ENCODE data around the gene PPP1R27. TPM values are rescaled to one million over a fixed set of nuclear protein-coding genes. Genes with fewer than 3 reads are reported as not detected.

Gene PPP1R27
- total and polyA plus RNA-seq, 9 of the 15 experiments (the other 6 are each of a cell fraction or from before 2014, with no cell fraction given) = 0.29 to 6.9 (median 1.5) TPM; not detected in 2

- Histone ChIP-seq H3K9me3 (replicated peaks; ENCODE audit: control insufficient read depth, insufficient read depth, low read depth, low read length) (no peaks in the 10 kb centered on the region), H4K20me1 (replicated peaks; ENCODE audit: control insufficient read depth, insufficient read depth, low read length) (no peaks in the 10 kb centered on the region), H3K79me2 (ENCODE audit: control insufficient read depth, insufficient read depth, low read length) (no peaks in the 10 kb centered on the region), H3K4me2 (ENCODE audit: insufficient read depth, low read length) (no peak overlapping the region), H3K9me1 (ENCODE audit: control insufficient read depth, insufficient read depth, low read length) (no peaks in the 10 kb centered on the region), H3K27ac (ENCODE audit: extremely low read depth, low read depth, low read length) (peak overlapping the region; percentile 84; the same call in 1 of the 3 replicates), H3K9ac (ENCODE audit: insufficient read depth in 1 of 2, low read depth in 2 of 2, low read length in 2 of 2) (peak overlapping the region in 1 of 2 experiments; percentile 93; a peak in 2 of 4 replicates), H3K36me3 (ENCODE audit: control insufficient read depth, insufficient read depth, low read length) (no peaks in the 10 kb centered on the region), H3K4me3 (no peak overlapping the region), H3K4me1 (replicated peaks in 1 of 2; ENCODE audit: control insufficient read depth in 2 of 2, insufficient read depth in 2 of 2, low read length in 2 of 2) (peaks cover 17 to 68% of the 10 kb centered on the region in 2 experiments), H2AFZ (ENCODE audit: low read depth, low read length) (no peak overlapping the region), H3K27me3 (ENCODE audit: control insufficient read depth in 2 of 2, insufficient read depth in 2 of 2, low read length in 2 of 2) (no peaks in the 10 kb centered on the region)
- ATAC-seq (no peak), DNase-seq (ENCODE audit: extremely low read depth in 1 of 4, low spot score in 3 of 4) (no peak), FAIRE-seq (no peak)
- BruUV-seq (replicated peaks) = no TSS peak
- intact Hi-C loops (cut with micrococcal nuclease) (loop anchor here (5.0 kb wide), 1 partner anchor 39 kb away; the partner anchor contains the start of gene P4HB), in situ Hi-C loops (cut with MboI) (no loop called here)
- 94% methylated on average over 13 of the region's 30 CpGs for WGBS (ENCODE audit: insufficient coverage, low coverage, missing lambda C conversion rate)
- TF ChIP-seq TBL1XR1 (IDR thresholded peaks at IDR 0.05; ENCODE audit: low read length in 2 of 2) = no peak
- 0 out of 2 replicates have a peak, but pooled peaks have one; percentile 8 for TF ChIP-seq POLR2G (IDR thresholded peaks at IDR 0.05; ENCODE audit: low read depth, low read length)
- ChIA-PET CTCF (ENCODE audit: low intra/inter-chr PET ratio) (no interaction called here), POLR2A (interaction anchor here (1.0 kb wide), 1 partner anchor 11 kb away, joined by 4 read pairs; the partner anchor contains the start of gene MCRIP1)
Measured at GRCh38 chr17:81822996-81823819, 11.6 kb downstream of the PPP1R27 start.

- H3K9me3 ChIP-seq (replicated peaks; ENCODE audit: control insufficient read depth, insufficient read depth, low read depth, low read length) = no peaks in the 10 kb centered on the region
- TF ChIP-seq SRF (CRISPR knock-in tag; IDR thresholded peaks at IDR 0.05) = no peak
- peak; percentile 12; the same call in 1 of the 2 replicates for TF ChIP-seq RBFOX2 (IDR thresholded peaks at IDR 0.05; ENCODE audit: low read depth, low read length)
- no peak for TF ChIP-seq ASH1L (IDR thresholded peaks at IDR 0.05; ENCODE audit: borderline replicate concordance, low read depth, partially characterized antibody)
- no peak for TF ChIP-seq EHMT2 (IDR thresholded peaks at IDR 0.05)
- no peak for TF ChIP-seq SAFB (IDR thresholded peaks at IDR 0.05; ENCODE audit: borderline replicate concordance, low read depth, low read length)
- no peak for TF ChIP-seq HMGXB4 (CRISPR knock-in tag; IDR thresholded peaks at IDR 0.05)
- TF ChIP-seq NFRKB (IDR thresholded peaks at IDR 0.05; ENCODE audit: low read depth) = 0 out of 2 replicates have a peak, but pooled peaks have one; percentile 53
- 0 out of 4 replicates have a peak, but pooled peaks of 1 of the 2 experiments have one; percentile 6 for TF ChIP-seq NRF1 (conservative IDR thresholded peaks at IDR 0.05 in 1 of 2, IDR thresholded peaks at IDR 0.05 in 1 of 2)
- TF ChIP-seq ID3 (CRISPR knock-in tag; IDR thresholded peaks at IDR 0.05) = no peak
- TF ChIP-seq ID3 (tag; IDR thresholded peaks at IDR 0.05) = 0 out of 2 replicates have a peak, but pooled peaks have one; percentile 85
Measured at GRCh38 chr17:81822312-81822637, 12.6 kb downstream of the PPP1R27 start.

More at GRCh38 chr17:81822312-81822637, 12.6 kb downstream of the PPP1R27 start:
- FAIRE-seq (no peak), ATAC-seq (peak; percentile 6; the same call in 2 of the 3 replicates), DNase-seq (ENCODE audit: extremely low read depth in 1 of 4, low spot score in 3 of 4) (no peak)
- Histone ChIP-seq H3K9ac (ENCODE audit: insufficient read depth in 1 of 2, low read depth in 2 of 2, low read length in 2 of 2) (peak overlapping the region; percentile 69 to 93), H3K4me3 (no peak overlapping the region), H3K79me2 (ENCODE audit: control insufficient read depth, insufficient read depth, low read length) (no peaks in the 10 kb centered on the region), H3K4me2 (ENCODE audit: insufficient read depth, low read length) (peak overlapping the region; percentile 67; the same call in 1 of the 2 replicates), H3K27ac (ENCODE audit: extremely low read depth, low read depth, low read length) (peak overlapping the region; percentile 84), H3K27me3 (ENCODE audit: control insufficient read depth in 2 of 2, insufficient read depth in 2 of 2, low read length in 2 of 2) (no peaks in the 10 kb centered on the region), H4K20me1 (replicated peaks; ENCODE audit: control insufficient read depth, insufficient read depth, low read length) (no peaks in the 10 kb centered on the region), H3K9me1 (ENCODE audit: control insufficient read depth, insufficient read depth, low read length) (no peaks in the 10 kb centered on the region), H2AFZ (ENCODE audit: low read depth, low read length) (peak overlapping the region; percentile 90), H3K4me1 (replicated peaks in 1 of 2; ENCODE audit: control insufficient read depth in 2 of 2, insufficient read depth in 2 of 2, low read length in 2 of 2) (peaks cover 19 to 70% of the 10 kb centered on the region in 2 experiments), H3K36me3 (ENCODE audit: control insufficient read depth, insufficient read depth, low read length) (no peaks in the 10 kb centered on the region)
- in situ Hi-C loops (cut with MboI) = no loop called here
- CTCF ChIA-PET (ENCODE audit: low intra/inter-chr PET ratio) = interaction anchor here (0.7 kb wide), 1 partner anchor 89 kb away, joined by 4 read pairs; no protein-coding TSS in a partner anchor
- intact Hi-C loops (cut with micrococcal nuclease) = loop anchor here (5.0 kb wide), 1 partner anchor 40 kb away; the partner anchor contains the start of gene P4HB
- 43% methylated on average over 7 of the region's 8 CpGs for WGBS (ENCODE audit: insufficient coverage, low coverage, missing lambda C conversion rate)
- BruUV-seq (replicated peaks) = no TSS peak
- POLR2A ChIA-PET = interaction anchor here (0.6 to 1.2 kb wide), 12 partner anchors 11 to 97 kb away, joined by 3 to 5 read pairs (median 3); partner anchors contain the start of gene MCRIP1
